ENCODE data around the gene LIX1L.

LIX1L gene

DNA sequence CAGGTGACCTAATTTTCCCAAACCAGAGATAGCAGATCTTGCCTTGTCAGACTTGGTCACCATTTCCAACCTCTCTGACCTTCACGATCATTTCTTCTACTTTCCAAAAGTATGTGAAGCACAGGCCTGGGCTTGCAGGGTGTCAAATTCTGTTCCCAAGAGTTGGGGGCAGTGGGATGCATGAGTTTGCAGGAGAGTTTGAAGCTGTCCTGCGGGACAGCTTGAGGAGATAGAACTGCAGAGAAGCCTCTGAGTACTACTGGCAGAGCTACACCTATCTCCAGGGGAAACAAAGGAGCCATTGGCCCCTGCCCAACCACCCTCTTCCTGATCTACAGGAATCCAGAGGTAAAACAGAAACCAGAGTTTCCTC, 27.3 kb upstream of the LIX1L start:
- DNase-seq: no peak

GRCh38 chr1:145983960-145984830, 26.4 kb upstream of the LIX1L start:
- peak; percentile 56 for DNase-seq

DNA sequence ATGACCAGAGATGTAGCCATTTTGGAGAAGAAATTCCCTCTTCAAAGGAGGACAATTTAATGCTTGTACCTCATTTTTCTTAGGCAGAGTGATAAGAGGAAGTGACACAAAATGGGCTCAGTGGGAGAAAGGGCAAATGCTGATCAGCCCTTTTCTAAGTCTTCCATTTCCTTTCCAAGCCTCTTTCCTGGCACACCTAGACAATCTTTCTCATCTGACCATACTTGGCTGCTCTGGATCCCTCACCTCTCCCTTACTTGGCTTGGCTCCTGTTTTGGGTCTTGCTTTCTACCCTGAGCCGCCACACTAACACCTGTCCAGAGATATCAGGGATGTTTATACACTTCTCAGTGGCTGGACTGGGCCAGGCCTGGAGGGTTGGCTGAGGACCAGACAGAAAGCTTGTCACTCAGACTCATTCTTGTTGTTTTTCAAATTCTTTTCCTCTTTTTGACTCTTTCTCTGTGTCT, 25.4 kb upstream of the LIX1L start:
- no peak for DNase-seq

DNA sequence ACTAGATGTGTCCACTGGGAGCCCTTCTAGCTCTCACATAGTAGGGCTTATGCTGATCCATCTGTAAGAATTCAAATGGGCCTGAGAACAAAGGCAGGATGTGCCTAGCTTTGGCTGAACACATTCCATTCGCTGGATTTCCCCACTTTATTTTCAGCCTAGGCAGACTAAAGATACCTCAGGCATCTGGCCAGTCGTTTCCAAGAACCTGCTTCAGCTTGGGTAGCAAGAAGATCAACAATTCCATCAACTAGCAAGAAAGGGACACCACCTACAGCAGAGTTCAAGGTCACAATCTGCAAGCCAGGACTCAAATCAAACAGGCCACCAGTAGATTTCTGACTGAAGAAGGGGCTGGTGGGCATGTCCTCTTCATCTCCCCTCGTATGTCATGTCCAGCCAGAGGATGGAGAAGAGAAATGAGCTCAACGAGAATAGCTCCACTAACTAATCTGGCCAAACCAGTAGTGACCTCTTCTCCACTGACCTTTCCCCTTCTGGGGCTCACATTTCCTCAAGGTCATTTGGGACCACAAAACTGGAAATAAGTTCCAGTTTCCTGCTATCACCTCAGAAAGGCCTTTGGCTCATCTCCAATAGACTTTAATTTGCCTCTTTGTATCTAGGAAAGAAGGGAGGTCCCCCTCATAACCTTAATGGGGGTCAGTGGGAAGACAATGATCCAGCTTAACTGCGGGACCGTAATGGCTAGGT, 24.4 kb upstream of the LIX1L start:
- no peak for DNase-seq

DNA sequence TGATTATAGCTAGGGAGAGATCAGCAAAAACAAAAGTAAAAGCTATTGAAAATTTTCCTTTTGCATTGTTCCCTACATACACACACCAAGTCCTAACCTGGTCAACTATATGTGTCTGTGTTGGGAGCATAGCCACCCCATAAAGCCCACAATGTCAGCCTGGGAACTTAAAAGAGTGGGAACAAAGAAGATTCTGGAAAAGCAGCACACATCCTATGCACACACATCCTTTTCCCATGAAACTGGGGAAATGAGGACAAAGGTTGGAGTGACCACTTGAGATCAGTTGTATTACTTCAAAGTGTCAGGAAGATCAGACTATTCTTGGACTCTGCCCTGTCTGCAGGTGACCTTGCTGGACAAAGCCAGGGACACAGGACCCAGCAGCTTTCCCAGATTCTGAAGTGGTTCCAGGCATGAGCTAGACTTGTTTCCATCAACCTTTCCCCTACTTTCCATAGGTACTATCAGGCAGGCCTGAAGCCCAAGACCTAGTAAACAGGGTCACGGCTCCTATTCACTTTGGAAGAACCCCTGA, 22.7 kb upstream of the LIX1L start:
- DNase-seq: no peak

DNA sequence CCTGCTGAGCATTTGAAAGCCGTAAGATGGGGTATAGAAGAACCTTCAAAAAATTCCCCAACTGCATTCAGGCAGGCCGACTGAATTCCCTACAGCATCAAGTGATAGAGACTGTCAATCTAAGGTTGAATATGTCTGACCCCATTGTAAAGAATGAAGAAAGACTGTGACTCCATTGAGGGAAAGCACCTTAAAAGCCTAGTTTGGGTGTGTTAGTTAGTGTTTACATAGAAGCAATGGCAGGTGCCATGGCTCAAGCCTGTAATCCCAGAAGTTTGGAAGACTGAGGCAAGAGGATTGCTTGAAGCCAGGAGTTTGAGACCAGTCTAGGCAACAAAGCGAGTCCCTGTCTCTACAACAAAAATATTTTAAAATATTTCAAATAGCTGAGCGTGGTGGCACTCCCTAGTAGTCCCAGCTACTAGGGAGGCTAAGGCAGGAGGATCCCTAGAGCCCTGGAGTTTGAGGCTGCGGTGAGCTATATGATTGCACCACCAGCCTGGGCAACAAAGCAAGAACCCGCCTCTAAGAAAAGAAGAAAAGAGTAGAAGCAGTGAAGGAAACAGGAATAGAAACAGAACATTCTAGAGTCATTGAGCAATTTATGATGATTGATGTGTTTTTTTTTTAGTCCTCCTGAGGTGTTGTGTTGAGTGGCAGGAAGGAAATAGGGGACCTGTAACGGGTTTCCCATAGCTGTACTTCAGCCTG, 22.1 kb upstream of the LIX1L start:
- peak; percentile 65 for DNase-seq

DNA sequence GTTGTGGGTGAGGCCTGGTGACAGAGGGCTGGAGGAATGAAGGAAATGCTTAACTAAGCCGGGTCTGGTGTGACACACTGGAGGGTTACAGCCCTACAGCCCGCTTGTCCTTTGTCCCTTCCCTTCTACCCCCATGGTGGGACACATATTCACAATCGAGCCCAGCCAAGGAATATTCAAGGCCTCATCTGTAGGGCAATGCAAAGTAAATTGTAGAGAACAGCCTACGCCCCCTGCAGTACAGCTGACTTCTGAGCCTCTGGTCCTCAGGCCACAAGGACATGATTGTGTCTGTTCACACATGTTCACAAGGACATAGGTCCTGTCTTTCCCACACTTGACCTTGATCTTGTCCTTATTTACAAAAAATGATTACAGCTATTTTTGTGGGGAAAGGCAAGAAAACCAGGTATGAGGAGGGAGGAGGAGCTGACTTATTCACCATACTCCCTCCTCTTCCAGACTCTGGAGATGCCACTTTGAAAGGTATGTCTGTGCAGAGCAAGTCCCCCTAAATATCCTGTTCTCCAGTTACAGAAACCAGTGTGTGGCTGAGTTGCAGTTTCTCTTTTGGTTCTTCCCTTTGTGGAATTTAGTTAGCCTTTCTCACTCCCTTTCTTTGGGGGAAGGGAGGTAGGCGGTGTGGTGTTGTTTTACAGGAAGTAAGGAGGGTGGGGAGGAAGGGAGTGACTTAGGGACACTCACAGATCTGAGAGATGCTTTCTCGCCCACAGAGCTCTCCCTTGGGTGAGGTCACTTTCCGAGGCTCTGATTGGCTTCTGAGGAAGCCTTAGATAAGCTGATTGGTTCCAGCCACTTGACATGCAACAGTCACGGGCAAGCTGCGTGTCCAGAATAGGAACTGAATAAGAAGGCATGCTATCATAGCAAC, 21.3 kb upstream of the LIX1L start:
- DNase-seq: peak; percentile 94

- DNase-seq: no peak
These were observed 20.6 kb upstream of the LIX1L start for GRCh38 chr1:145978471-145978853.

DNA sequence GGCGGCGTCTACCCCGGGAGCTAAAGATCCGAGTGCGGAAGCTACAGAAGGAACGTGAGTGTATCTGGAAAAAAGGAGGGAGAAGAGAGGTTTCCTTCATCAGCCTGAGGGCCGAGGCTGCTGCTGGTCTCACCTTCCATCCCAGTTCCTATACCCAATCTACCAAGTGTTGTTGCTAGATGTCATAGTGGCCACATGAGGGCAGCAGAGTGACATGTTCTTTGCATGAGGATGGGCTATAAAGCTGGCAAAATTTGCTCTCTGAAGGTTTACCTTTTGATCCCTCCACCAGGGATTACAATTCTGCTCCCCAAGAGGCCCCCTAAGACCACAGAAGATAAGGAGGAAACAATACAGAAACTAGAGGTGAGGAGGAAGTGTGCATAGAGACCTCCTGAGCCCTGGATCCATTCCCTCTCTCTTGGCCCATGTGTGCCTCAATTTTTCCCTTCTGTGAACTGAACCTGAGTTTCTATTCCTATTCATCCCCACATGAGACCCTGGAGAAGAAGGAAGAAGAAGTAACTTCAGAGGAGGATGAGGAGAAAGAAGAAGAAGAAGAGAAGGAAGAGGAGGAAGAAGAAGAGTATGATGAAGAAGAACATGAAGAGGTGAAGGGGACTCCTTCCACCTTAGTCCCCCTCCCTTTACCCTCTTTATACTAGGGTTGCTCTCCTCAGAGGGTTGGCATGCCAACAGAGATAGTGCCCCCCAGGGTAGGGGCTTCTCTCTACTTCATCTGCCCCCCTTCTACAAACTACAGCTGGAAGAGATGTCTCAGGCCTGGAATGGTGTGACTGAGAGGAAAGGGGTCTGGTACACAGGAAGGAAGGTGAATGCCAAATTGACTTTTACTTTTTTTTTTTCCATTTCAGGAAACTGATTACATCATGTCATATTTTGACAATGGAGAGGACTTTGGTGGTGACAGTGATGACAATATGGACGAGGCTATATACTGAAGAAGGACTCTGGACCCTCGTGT, 20.0 kb upstream of the LIX1L start:
- peak; percentile 87 for DNase-seq

DNA sequence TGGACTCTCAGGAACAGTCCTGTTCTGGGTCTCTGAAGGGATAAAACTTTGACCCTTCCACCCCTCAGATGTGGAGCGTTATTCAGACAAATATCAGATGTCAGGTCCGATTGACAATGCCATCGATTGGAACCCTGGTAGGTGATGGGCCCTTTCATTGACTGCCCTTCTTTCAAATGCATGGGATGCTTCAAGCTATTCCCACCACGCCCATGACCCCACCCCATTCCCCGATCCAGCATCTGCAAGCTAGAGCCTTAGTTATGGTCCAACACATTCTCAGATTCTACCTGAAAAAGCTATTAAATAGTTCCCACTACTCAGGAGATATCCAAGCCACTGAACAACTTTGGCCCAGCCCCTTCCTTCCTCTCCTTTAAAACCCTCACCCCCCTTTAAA, 19.2 kb upstream of the LIX1L start:
- no peak for DNase-seq

GRCh38 chr1:145975216-145975615, 17.4 kb upstream of the LIX1L start:
- no peak for DNase-seq

GRCh38 chr1:145974721-145975120, 16.9 kb upstream of the LIX1L start:
- no peak for DNase-seq

DNA sequence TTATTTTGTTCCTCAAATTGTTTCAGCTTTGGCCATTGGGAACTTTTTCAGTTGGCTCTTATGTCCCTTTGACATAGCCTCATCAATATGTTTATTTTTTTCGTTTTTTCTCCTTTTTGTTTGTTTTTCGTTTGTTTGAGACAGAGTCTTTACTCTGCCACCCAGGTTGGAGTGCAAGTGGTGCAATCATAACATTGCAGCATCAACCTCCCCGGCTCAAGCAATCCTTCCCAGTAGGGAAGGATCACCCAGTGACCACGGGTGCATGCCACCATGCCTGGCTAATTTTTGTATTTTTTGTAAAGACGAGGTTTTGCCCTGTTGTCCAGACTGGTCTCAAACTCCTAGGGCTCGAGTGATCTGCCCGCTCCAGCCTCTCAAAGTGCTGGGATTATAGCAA, 14.8 kb upstream of the LIX1L start:
- no peak for DNase-seq

- no peak for DNase-seq
These were observed 9.5 kb upstream of the LIX1L start for GRCh38 chr1:145967288-145967687.

DNA sequence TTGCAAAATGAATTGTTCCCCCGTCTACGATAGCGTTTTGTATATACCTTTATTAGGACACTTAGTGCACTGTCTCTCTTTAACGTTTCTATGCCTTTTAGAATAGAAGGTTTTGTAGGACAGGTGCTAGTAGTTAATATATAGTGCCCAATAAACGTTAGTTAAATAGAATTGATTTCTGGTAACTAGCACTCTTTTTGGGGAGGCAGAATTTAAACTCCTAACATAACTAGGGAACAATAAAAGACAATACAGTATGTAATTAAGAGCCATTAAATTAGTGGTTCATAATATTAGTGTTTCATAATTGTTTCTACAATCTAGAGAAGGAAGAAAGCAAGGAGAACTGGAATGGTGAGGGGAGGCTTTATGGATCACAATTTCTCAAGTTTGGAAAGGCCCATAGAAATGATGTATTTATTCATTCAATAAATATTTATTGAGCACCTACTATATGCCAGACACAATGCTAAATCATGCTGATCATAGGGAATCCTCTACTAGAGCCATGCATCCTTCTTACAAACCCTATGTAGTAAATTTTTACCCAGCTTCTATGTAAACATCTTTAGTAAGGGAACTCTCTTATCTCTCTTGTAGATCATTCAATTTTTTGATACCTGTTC, 7.4 kb upstream of the LIX1L start:
- DNase-seq: no peak

DNA sequence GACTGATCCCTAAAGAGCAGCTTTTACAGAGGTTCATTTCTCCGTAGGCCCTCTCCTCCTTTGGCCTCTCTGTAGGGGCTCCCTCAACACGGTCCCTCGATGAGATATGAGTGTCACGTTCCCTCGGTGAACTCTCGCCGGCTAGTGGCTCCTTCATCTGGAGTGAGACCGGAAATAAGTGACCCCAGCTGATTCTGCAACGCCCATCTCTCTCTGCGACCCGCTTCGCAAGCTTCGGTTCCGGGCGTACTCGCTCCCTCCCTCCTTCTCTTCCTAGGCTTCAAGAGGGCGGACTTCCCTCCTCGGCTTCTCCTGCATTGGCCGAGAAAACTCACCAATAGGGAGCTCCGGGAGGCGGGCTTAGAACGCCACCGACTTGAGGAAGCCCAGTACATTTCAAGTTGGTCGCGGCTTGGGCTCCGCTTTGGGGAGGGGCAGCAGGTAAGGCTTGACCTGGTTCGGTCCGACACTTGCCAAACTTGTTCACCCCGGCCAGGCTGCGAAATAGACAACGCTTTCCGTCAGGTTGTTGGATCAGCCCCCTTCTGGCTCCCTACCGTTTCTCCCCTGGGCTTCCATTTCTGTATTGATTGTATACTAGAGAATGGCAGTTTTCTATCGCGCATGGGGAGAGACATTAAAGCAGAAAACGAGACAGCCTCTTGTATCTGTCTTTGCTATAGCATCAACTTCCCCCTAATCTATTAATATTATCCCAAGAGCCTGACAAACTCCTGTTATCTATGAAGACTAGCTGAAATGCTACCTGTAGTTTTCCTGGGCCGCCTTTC, 6.7 kb upstream of the LIX1L start, which contains the start of the genes ANKRD34A and POLR3GL:
Gene ANKRD34A, minus strand, starts transcription at position 248 of the 791 bp plus-strand sequence. CDS start 2,816 bp downstream, outside the sequence.
Gene POLR3GL, plus strand, starts transcription at position 363 of the 791 bp plus-strand sequence. CDS start 10,176 bp downstream, outside the sequence.
- DNase-seq: peak; percentile 94

DNA sequence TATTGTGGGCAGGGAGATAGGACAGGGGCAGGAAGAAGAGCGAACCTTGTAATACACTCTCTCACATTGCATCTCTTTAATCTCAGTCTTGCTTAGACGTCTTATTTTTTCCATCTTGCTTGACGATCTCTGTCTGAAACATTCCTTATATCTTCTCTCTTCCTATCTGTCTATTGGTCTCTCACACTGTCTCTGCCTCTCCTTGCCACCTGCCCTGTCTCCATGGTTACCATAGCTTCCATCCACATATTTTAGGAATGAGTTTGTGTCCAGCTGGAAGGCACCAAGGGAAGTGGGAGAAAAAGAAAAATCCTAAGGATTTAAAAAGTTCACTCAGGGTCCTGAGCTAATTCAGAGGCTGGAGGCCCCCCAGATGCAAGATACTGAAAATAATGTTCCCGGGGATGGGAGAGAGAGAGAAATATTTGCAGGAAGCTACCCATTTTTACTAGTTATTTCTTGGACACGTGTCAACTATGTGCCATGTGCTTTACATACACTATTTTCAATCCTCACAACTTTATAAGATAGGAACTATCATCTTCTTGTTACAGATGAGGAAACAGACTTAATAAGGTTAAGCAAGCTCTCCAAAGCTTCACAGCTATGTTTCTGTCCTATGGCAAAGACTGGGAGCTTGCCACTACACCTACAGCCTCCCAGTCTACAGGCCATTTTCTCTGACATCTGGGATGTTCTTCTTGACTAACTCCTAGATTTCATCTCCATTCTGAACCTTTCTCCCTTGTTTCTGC, 5.6 kb upstream of the LIX1L start:
- DNase-seq: no peak

Measured in CD4-positive, alpha-beta T cell treated with Interleukin-21 for 1 hour (primary cell).